Measurements from ENCODE around the gene B3GNT3. TPM values are rescaled to one million over a fixed set of nuclear protein-coding genes. Genes with fewer than 3 reads are reported as not detected.

The B3GNT3 gene
- total and polyA plus RNA-seq, 9 of the 15 experiments (the other 6 are each of a cell fraction or from before 2014, with no cell fraction given) = 0.06 to 0.11 (median 0.07) TPM; not detected in 6

DNA sequence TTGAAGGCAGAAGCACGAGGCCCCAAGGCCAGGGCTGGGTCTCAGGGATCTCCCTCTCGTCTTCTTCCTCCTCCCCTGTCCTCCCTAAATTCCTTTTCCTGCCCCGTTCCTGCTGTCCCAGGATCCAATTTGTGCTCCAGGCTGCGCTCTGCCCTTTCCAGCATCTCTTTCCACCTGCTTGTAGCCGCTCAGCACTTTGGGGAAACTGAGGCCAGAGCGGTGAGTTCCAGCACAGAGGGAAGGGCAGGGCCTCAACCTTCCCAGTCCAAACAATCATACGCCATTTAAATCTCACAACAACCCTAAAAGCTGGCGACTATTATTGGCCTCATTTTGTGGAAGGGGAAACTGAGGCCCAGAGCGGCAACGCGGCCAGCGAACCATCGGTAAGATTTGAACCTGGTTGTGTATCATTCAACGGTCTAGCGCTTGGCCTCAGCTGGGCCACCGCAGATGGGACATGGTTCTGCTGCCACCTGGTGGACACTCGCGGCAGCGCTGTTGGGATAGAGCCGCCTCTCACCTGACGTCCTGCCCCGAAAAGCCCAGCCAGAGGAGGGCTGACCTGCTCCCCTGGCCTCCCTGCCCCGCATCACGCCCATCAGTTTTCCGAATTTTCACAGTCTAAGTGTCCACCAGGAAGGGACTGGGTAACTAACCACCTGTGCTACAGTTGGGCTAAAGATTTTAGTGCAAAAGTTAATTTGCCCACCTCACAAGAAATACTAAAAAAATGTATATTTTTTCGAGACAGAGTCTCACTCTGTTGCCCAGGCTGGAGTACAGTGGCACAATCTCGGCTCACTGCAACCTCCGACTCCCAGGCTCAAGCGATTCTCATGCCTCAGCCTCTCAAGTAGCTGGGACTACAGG is 60.6 kb downstream of the B3GNT3 start (continued):
- no peak for TF ChIP-seq BACH1 (tag; IDR thresholded peaks at IDR 0.05)
- no peak for TF ChIP-seq POLR2G (IDR thresholded peaks at IDR 0.05; ENCODE audit: low read depth, low read length)
- TF ChIP-seq ZNF408 (CRISPR knock-in tag; IDR thresholded peaks at IDR 0.05; ENCODE audit: low read depth) = no peak
- TF ChIP-seq, protein P1, sequence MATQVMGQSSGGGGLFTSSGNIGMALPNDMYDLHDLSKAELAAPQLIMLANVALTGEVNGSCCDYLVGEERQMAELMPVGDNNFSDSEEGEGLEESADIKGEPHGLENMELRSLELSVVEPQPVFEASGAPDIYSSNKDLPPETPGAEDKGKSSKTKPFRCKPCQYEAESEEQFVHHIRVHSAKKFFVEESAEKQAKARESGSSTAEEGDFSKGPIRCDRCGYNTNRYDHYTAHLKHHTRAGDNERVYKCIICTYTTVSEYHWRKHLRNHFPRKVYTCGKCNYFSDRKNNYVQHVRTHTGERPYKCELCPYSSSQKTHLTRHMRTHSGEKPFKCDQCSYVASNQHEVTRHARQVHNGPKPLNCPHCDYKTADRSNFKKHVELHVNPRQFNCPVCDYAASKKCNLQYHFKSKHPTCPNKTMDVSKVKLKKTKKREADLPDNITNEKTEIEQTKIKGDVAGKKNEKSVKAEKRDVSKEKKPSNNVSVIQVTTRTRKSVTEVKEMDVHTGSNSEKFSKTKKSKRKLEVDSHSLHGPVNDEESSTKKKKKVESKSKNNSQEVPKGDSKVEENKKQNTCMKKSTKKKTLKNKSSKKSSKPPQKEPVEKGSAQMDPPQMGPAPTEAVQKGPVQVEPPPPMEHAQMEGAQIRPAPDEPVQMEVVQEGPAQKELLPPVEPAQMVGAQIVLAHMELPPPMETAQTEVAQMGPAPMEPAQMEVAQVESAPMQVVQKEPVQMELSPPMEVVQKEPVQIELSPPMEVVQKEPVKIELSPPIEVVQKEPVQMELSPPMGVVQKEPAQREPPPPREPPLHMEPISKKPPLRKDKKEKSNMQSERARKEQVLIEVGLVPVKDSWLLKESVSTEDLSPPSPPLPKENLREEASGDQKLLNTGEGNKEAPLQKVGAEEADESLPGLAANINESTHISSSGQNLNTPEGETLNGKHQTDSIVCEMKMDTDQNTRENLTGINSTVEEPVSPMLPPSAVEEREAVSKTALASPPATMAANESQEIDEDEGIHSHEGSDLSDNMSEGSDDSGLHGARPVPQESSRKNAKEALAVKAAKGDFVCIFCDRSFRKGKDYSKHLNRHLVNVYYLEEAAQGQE (IDR thresholded peaks at IDR 0.05; ENCODE audit: borderline replicate concordance) = peak; percentile 91
- TF ChIP-seq, protein P1 (CRISPR knock-in tag; IDR thresholded peaks at IDR 0.05; ENCODE audit: low read depth) = no peak
- TF ChIP-seq, protein P2, sequence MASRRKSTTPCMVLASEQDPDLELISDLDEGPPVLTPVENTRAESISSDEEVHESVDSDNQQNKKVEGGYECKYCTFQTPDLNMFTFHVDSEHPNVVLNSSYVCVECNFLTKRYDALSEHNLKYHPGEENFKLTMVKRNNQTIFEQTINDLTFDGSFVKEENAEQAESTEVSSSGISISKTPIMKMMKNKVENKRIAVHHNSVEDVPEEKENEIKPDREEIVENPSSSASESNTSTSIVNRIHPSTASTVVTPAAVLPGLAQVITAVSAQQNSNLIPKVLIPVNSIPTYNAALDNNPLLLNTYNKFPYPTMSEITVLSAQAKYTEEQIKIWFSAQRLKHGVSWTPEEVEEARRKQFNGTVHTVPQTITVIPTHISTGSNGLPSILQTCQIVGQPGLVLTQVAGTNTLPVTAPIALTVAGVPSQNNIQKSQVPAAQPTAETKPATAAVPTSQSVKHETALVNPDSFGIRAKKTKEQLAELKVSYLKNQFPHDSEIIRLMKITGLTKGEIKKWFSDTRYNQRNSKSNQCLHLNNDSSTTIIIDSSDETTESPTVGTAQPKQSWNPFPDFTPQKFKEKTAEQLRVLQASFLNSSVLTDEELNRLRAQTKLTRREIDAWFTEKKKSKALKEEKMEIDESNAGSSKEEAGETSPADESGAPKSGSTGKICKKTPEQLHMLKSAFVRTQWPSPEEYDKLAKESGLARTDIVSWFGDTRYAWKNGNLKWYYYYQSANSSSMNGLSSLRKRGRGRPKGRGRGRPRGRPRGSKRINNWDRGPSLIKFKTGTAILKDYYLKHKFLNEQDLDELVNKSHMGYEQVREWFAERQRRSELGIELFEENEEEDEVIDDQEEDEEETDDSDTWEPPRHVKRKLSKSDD (conservative IDR thresholded peaks at IDR 0.05; ENCODE audit: low read length) = 0 out of 2 replicates have a peak, but pooled peaks have one; percentile 45
- TF ChIP-seq NFIC (IDR thresholded peaks at IDR 0.05) = no peak
- TF ChIP-seq SMC3 (conservative IDR thresholded peaks at IDR 0.05; ENCODE audit: insufficient read depth, low read depth, low read length) = peak; percentile 98
- TF ChIP-seq, protein P3, sequence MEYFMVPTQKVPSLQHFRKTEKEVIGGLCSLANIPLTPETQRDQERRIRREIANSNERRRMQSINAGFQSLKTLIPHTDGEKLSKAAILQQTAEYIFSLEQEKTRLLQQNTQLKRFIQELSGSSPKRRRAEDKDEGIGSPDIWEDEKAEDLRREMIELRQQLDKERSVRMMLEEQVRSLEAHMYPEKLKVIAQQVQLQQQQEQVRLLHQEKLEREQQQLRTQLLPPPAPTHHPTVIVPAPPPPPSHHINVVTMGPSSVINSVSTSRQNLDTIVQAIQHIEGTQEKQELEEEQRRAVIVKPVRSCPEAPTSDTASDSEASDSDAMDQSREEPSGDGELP (CRISPR knock-in tag; IDR thresholded peaks at IDR 0.05; ENCODE audit: borderline replicate concordance) = peak; percentile 98
- peak; percentile 33 to 38; a peak in 1 of 4 replicates for TF ChIP-seq FOXK2 (conservative IDR thresholded peaks at IDR 0.05 in 1 of 2, IDR thresholded peaks at IDR 0.05 in 1 of 2; ENCODE audit: low read depth in 2 of 2)
- no peak for TF ChIP-seq TAF15 (IDR thresholded peaks at IDR 0.05; ENCODE audit: low read depth, low read length)
- no peak for TF ChIP-seq SREBF2 (CRISPR knock-in tag; IDR thresholded peaks at IDR 0.05)
- no peak for TF ChIP-seq ZBTB17 (CRISPR knock-in tag; IDR thresholded peaks at IDR 0.05)
- TF ChIP-seq PYGO2 (tag; IDR thresholded peaks at IDR 0.05) = no peak

Measured in K562 (cell line).